Right renal pelvis (tissue), 4 donors: Measurements from ENCODE around the gene IL36B. TPM values are rescaled to one million over a fixed set of nuclear protein-coding genes. Genes with fewer than 3 reads are reported as not detected.

Experiments used
- polyA plus RNA-seq, 4 donors: library from polyadenylated mRNA; unstranded; fragments of 120-200 nt; gene quantifications; one replicate each; pipeline ENCODE4 v1.2.1, GENCODE V29; 2013; ENCODE audit not compliant: insufficient read length in 4 of 4

IL36B gene
- polyA plus RNA-seq, 4 donors = not detected

Other genes starting within 250 kb of the IL36B start
- 1 to 10 TPM in 1 of 4 donors, under 1 TPM in 3; 0.43 to 1.2 (median 0.84) TPM for gene IL1B, start 216.1 kb downstream of the IL36B start, polyA plus RNA-seq
- gene IL37, start 141.7 kb downstream of the IL36B start, polyA plus RNA-seq = under 1 TPM in 2 of 4 donors, not detected in 2; 0.26 to 0.27 TPM
- gene IL36G, start 74.9 kb downstream of the IL36B start, polyA plus RNA-seq = under 1 TPM in 3 of 4 donors, not detected in 1; 0.05 to 0.29 (median 0.17) TPM
- gene IL36A, start 47.4 kb downstream of the IL36B start, polyA plus RNA-seq = not detected
- gene IL36RN, start 6.3 kb upstream of the IL36B start, polyA plus RNA-seq = not detected
- gene IL1F10, start 15.1 kb upstream of the IL36B start, polyA plus RNA-seq = not detected
- 1 to 10 TPM in 3 of 4 donors, under 1 TPM in 1; 0.90 to 8.2 (median 3.6) TPM for gene IL1RN, start 74.7 kb upstream of the IL36B start, polyA plus RNA-seq
- gene PSD4, start 121.1 kb upstream of the IL36B start, polyA plus RNA-seq = 10 to 100 TPM in 2 of 4 donors, 1 to 10 TPM in 2; 9.1 to 13.5 (median 10.5) TPM
- gene PAX8, start 226.1 kb upstream of the IL36B start, polyA plus RNA-seq = 100 to 1,000 TPM; 264 to 345 (median 281) TPM